Cardiac fibroblast (primary cell): ENCODE measurements around the gene GPR21.

Experiments used
- DNase-seq, 2 donors: peaks; one replicate each; pipeline versions ENCODE4 v3.0.0 to v3.0.0-alpha.2; 2010; ENCODE audit warnings: low read depth in 2 of 2
- H3K4me3 ChIP-seq, 2 donors: replicated peaks in 1 of 2; 1 replicate in 1 of 2; 2 replicates in 1 of 2; pipeline ENCODE4 v1.5.1; 2011; ENCODE audit warnings: low read depth in 2 of 2, low read length in 2 of 2, mild to moderate bottlenecking in 2 of 2, moderate library complexity in 1 of 2
- CTCF ChIP-seq: IDR thresholded peaks from one replicate; pipeline ENCODE4 v1.5.1; 2011; ENCODE audit warnings: low read depth, mild to moderate bottlenecking, low read length, inconsistent platforms

GPR21 gene

GRCh38 chr9:123033352-123033751 lies at the start of gene GPR21:
GPR21 (plus strand) TSS chr9:123033667; CDS start chr9:123034567, 900 bp downstream.
- no peak for TF ChIP-seq CTCF
- peak in 1 of 2 donors; percentile 16 for DNase-seq
- no peak within 1 kb of the TSS for H3K4me3 ChIP-seq

GRCh38 chr9:122986010-122986409 lies 47.5 kb upstream of the GPR21 start:
- TF ChIP-seq CTCF: no peak
- DNase-seq: no peak
- H3K4me3 ChIP-seq: no peak overlapping the region

GRCh38 chr9:122988141-122988540 lies 45.3 kb upstream of the GPR21 start:
- no peak for TF ChIP-seq CTCF
- DNase-seq: no peak
- H3K4me3 ChIP-seq: no peak overlapping the region

DNA sequence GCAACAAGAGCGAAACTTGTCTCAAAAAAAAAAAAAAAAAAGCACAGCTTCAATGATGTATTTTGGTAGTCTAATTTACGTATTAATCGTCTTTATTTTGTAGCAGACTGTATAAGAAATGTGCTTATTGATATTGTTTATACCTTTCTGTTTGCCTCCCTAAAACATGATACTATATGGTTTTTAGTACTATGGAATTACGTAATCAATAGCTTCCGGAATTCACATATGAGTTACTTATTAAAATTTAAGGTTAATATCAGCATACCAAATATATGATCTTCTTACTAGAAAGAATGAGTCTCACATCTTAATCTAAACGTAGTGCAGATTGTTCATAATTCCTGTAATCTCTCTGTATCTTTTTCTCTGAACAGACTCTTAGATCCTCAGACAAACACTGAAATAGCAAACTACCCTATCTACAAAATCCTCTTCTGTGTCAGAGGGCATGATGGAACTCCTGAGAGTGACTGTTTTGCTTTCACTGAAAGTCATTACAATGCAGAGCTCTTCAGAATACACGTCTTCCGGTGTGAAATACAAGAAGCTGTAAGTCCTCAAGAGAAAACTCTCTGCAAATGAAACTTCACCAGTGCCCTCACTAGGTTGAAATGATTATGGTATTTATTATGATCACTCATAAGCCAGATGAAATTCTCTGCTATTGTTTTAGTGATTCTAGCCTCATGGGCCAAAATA lies 44.4 kb upstream of the GPR21 start:
- no peak for DNase-seq
- no peak overlapping the region for H3K4me3 ChIP-seq
- no peak for TF ChIP-seq CTCF

GRCh38 chr9:122991370-122991830 lies 42.1 kb upstream of the GPR21 start:
- DNase-seq: peak; percentile 92 to 94
- TF ChIP-seq CTCF: peak; percentile 62
- H3K4me3 ChIP-seq: no peak overlapping the region

GRCh38 chr9:122996586-122996985 lies 36.9 kb upstream of the GPR21 start:
- H3K4me3 ChIP-seq: no peak overlapping the region
- DNase-seq: no peak
- TF ChIP-seq CTCF: no peak

DNA sequence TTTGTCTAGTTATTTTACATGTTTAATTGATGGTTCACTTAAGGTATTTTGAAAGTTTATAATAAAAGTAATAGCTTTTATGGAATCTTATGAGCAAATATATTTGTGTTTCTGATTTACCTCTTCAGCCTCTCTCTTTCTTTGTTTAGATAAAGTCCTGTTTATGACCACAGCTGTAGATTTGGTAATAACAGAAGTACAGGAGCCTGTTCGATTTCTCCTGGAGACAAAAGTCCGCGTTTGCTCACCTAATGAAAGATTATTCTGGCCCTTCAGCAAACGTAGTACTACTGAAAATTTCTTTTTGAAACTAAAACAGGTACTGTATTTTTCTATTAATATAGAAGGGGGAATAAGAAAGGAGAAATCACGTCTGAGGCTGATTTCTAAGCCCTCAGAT lies 35.0 kb upstream of the GPR21 start:
- H3K4me3 ChIP-seq: no peak overlapping the region
- DNase-seq: no peak
- no peak for TF ChIP-seq CTCF
